ENCODE measurements around the gene SULF2. TPM values are rescaled to one million over a fixed set of nuclear protein-coding genes. Genes with fewer than 3 reads are reported as not detected.

Gene SULF2
- total RNA-seq, 1 experiment from 2014 or later = 13.0 TPM

DNA sequence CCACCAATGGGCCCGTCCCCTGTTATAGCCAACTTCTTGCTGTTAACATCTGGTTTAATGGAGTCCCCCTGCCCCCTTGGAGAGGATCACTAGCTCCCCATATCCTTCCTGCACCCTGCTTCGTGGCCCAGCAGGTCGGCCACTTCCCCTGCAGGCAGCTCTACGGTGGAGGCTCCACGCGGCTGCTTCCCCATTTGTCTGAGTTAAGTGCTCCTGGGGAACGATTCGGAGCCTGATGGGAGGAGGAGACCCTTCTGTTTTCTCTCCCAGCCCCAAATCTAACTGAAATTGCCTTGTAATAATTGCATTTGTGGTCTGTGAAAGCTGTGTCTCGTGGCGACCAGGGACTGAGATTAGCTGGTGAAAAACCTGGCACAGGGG is 74.6 kb downstream of the SULF2 start:
- Histone ChIP-seq H3K9me3 (ENCODE audit: control insufficient read depth in 1 of 2, insufficient read depth in 1 of 2, low read depth in 1 of 2, low read length in 2 of 2) (no peaks in the 10 kb centered on the region), H4K20me1 (ENCODE audit: insufficient read depth) (no peaks in the 10 kb centered on the region), H3K9me2 (ENCODE audit: insufficient read depth) (no peaks in the 10 kb centered on the region), H3K9ac (ENCODE audit: low read length) (no peak overlapping the region), H3K27ac (ENCODE audit: low read depth, low read length) (no peak overlapping the region), H3K36me3 (ENCODE audit: control insufficient read depth in 1 of 2, insufficient read depth in 2 of 2, low read length in 2 of 2) (no peaks in the 10 kb centered on the region), H2AFZ (ENCODE audit: low read depth, low read length, poor library complexity, severe bottlenecking) (no peak overlapping the region), H3K27me3 (ENCODE audit: insufficient read depth, low read length) (no peaks in the 10 kb centered on the region), H3K4me2 (ENCODE audit: low read length) (no peak overlapping the region), H3K79me2 (ENCODE audit: insufficient read depth, low read length) (no peaks in the 10 kb centered on the region), H3K4me1 (ENCODE audit: control insufficient read depth in 1 of 2, insufficient read depth in 2 of 2, low read length in 2 of 2) (no peaks in the 10 kb centered on the region), H3K4me3 (replicated peaks in 1 of 2; ENCODE audit: low read depth in 1 of 2, low read length in 2 of 2) (no peak overlapping the region)
- DNase-seq (ENCODE audit: low read depth, low spot score) = no peak
- ChIA-PET POLR2A (no interaction called here), RAD21 (ENCODE audit: low non-redundant PET in 1 of 2, low total read pairs in 2 of 2, uncharacterized antibody in 2 of 2, unreplicated experiment in 2 of 2) (no interaction called here), CTCF (no interaction called here)
- no peak for ATAC-seq
- BruUV-seq (replicated peaks) = no TSS peak
- TF ChIP-seq, protein P1, sequence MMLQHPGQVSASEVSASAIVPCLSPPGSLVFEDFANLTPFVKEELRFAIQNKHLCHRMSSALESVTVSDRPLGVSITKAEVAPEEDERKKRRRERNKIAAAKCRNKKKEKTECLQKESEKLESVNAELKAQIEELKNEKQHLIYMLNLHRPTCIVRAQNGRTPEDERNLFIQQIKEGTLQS (IDR thresholded peaks at IDR 0.05) = no peak
- TF ChIP-seq RAD21 (IDR thresholded peaks at IDR 0.05; ENCODE audit: low read depth) = no peak
- no peak for TF ChIP-seq JUND (IDR thresholded peaks at IDR 0.05)
- no peak for TF ChIP-seq TCF7L2 (IDR thresholded peaks at IDR 0.05; ENCODE audit: borderline replicate concordance, extremely low read depth, insufficient read depth, insufficient read length)
- intact Hi-C loops (cut with micrococcal nuclease) = loop anchor here (5.0 kb wide), 1 partner anchor 33 kb away; no protein-coding TSS in a partner anchor

DNA sequence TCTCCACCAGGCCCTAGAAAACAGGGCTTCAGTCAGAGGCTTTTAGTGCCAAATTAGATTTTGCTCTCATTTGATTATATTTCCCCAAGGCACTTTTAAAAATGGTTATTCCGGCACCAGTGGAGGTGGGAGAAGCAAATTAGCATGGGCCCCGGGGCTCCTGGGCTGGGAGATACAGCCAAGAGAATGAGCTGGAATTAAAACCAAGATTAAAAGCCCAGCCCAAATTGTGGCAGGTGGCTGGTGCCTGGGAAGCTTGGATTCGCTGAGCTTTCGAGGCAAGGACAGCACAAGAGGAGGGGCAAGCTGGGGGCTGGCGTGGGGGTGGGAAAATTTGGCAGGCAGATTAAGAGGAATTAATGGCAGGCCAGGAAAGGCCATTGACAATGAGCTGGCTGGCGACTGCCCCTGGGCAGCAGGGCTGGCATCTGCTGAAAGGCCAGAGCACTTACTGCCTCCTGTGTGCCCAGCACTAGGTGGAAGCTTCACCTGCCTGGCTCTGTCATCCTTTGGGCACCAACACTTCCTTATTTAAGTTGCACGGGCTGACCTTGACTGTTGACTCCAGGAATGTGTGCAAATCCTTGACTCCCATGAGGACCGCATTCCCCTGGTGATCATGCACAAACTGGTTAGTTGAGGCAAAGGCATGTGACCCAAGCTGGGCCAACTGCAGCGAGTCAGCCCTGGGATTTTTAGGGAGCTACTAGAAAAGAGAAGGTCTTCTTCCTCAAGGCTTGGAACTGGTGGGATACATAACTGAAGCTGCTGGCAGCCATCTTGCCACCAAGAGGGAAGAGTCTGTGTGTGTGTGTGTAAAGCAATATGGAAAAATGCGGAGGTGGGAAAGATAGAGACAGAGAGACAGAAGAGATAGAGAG is 76.1 kb downstream of the SULF2 start:
- Histone ChIP-seq H2AFZ (ENCODE audit: low read depth, low read length, poor library complexity, severe bottlenecking) (no peak overlapping the region), H3K9ac (ENCODE audit: low read length) (no peak overlapping the region), H3K4me1 (ENCODE audit: control insufficient read depth in 1 of 2, insufficient read depth in 2 of 2, low read length in 2 of 2) (peaks cover 4 to 10% of the 10 kb centered on the region in 2 experiments; a peak in 3 of 4 replicates), H3K9me2 (ENCODE audit: insufficient read depth) (no peaks in the 10 kb centered on the region), H3K27me3 (ENCODE audit: insufficient read depth, low read length) (no peaks in the 10 kb centered on the region), H4K20me1 (ENCODE audit: insufficient read depth) (no peaks in the 10 kb centered on the region), H3K36me3 (ENCODE audit: control insufficient read depth in 1 of 2, insufficient read depth in 2 of 2, low read length in 2 of 2) (no peaks in the 10 kb centered on the region), H3K27ac (ENCODE audit: low read depth, low read length) (no peak overlapping the region), H3K9me3 (ENCODE audit: control insufficient read depth in 1 of 2, insufficient read depth in 1 of 2, low read depth in 1 of 2, low read length in 2 of 2) (no peaks in the 10 kb centered on the region), H3K4me2 (ENCODE audit: low read length) (no peak overlapping the region), H3K79me2 (ENCODE audit: insufficient read depth, low read length) (no peaks in the 10 kb centered on the region), H3K4me3 (replicated peaks in 1 of 2; ENCODE audit: low read depth in 1 of 2, low read length in 2 of 2) (no peak overlapping the region)
- RAD21 ChIA-PET (ENCODE audit: low non-redundant PET in 1 of 2, low total read pairs in 2 of 2, uncharacterized antibody in 2 of 2, unreplicated experiment in 2 of 2) = no interaction called here
- no peak for TF ChIP-seq POLR2AphosphoS5 (IDR thresholded peaks at IDR 0.05; ENCODE audit: low read depth, low read length)
- TF ChIP-seq ZNF274 (IDR thresholded peaks at IDR 0.05; ENCODE audit: low read depth, low read length) = no peak
- TF ChIP-seq POLR2A (IDR thresholded peaks at IDR 0.05; ENCODE audit: borderline replicate concordance, extremely low read depth, insufficient read depth, insufficient read length) = no peak
- no peak for TF ChIP-seq CBX3 (IDR thresholded peaks at IDR 0.05; ENCODE audit: low read depth)
- TF ChIP-seq, protein P2, sequence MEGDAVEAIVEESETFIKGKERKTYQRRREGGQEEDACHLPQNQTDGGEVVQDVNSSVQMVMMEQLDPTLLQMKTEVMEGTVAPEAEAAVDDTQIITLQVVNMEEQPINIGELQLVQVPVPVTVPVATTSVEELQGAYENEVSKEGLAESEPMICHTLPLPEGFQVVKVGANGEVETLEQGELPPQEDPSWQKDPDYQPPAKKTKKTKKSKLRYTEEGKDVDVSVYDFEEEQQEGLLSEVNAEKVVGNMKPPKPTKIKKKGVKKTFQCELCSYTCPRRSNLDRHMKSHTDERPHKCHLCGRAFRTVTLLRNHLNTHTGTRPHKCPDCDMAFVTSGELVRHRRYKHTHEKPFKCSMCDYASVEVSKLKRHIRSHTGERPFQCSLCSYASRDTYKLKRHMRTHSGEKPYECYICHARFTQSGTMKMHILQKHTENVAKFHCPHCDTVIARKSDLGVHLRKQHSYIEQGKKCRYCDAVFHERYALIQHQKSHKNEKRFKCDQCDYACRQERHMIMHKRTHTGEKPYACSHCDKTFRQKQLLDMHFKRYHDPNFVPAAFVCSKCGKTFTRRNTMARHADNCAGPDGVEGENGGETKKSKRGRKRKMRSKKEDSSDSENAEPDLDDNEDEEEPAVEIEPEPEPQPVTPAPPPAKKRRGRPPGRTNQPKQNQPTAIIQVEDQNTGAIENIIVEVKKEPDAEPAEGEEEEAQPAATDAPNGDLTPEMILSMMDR (IDR thresholded peaks at IDR 0.05 in 2 of 3, conservative IDR thresholded peaks at IDR 0.05 in 1 of 3; ENCODE audit: borderline replicate concordance in 1 of 3, insufficient read depth in 1 of 3, low read depth in 2 of 3, low read length in 2 of 3) = no peak
- no peak for DNase-seq (ENCODE audit: low read depth, low spot score)
- no peak for ATAC-seq
- no TSS peak for BruUV-seq (replicated peaks)
- POLR2A ChIA-PET = no interaction called here
- intact Hi-C loops (cut with micrococcal nuclease) = no loop called here
- CTCF ChIA-PET = interaction anchor here (0.7 to 1.3 kb wide), 2 partner anchors 10 to 911 kb away, joined by 3 to 4 read pairs; no protein-coding TSS in a partner anchor
